GM13976 (cell line): ENCODE measurements around the gene C14orf132.
"Not testable (repeated sequence)": the region's sequence is repeated elsewhere in the genome, so short reads cannot be mapped to it uniquely, and the experiment has no call there.

Experiments used
- DNase-seq: peaks from one replicate; pipeline ENCODE4 v3.0.0; 2012; ENCODE audit warnings: low spot score
- in situ Hi-C: fragments of 300-500 bp; cut with MboI; formaldehyde crosslinking; loops from one replicate; pipeline ENCODE4 v1.12.0; 2022; ENCODE audit warnings: low sequenced_read_pairs, mixed read lengths, inconsistent platforms; ENCODE audit not compliant: unreplicated experiment
- TF ChIP-seq, protein P1 (sequence below): IDR thresholded peaks from 2 replicates; pipeline ENCODE4 v1.5.1; 2012; ENCODE audit warnings: borderline replicate concordance, mild to moderate bottlenecking; ENCODE audit not compliant: insufficient read depth; ENCODE audit errors: extremely low read depth, missing control alignments, control extremely low read depth

C14orf132 gene

DNA sequence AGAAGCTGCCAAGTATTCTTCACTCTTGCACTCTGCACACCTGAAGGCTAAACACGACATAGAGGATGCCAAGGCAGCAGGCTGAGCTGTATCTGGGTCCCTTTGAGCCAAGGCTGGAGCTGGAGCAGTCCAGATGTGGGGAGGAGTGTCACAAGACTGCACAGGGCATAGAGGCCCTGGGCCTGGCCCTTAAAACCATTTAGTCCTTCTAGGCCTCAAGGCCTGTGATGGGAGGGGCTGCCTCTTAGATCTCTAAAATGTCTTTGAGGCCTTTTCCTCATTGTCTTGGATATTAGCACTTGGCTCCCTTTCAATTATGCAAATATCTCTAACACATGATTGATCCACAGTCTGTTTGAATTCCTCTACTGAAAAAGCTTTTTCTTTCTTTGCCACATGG, 28.0 kb upstream of the C14orf132 start:
- in situ Hi-C loops: no loop called here
- no peak for DNase-seq
- TF ChIP-seq, protein P1, sequence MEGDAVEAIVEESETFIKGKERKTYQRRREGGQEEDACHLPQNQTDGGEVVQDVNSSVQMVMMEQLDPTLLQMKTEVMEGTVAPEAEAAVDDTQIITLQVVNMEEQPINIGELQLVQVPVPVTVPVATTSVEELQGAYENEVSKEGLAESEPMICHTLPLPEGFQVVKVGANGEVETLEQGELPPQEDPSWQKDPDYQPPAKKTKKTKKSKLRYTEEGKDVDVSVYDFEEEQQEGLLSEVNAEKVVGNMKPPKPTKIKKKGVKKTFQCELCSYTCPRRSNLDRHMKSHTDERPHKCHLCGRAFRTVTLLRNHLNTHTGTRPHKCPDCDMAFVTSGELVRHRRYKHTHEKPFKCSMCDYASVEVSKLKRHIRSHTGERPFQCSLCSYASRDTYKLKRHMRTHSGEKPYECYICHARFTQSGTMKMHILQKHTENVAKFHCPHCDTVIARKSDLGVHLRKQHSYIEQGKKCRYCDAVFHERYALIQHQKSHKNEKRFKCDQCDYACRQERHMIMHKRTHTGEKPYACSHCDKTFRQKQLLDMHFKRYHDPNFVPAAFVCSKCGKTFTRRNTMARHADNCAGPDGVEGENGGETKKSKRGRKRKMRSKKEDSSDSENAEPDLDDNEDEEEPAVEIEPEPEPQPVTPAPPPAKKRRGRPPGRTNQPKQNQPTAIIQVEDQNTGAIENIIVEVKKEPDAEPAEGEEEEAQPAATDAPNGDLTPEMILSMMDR: no peak

- in situ Hi-C loops: no loop called here
- no peak for DNase-seq
- TF ChIP-seq, protein P1: no peak
Observed at GRCh38 chr14:96011607-96012006, 27.6 kb upstream of the C14orf132 start.

DNA sequence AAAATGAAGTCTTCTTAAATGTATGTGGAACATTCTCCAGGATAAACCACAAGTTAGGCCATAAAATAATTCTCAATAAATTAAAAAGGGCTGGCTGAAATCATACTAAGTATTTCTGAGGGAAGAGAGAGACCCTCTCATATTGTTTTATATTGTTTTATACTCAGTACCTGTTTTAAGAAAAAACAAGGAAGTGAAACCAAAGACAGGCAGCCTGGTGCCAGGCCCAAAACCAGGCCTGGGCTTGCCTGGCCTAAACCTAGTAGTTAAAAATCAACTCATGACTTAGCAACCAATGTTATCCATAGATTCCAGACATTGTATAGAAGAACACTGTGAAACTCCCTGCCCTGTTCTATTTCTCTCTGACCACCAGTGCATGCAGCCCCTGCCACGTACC, 26.4 kb upstream of the C14orf132 start:
- in situ Hi-C loops, DNase-seq: not testable (repeated sequence)

GRCh38 chr14:96014176-96014575, 25.0 kb upstream of the C14orf132 start:
- no peak for DNase-seq
- TF ChIP-seq, protein P1: no peak
- in situ Hi-C loops: no loop called here

DNA sequence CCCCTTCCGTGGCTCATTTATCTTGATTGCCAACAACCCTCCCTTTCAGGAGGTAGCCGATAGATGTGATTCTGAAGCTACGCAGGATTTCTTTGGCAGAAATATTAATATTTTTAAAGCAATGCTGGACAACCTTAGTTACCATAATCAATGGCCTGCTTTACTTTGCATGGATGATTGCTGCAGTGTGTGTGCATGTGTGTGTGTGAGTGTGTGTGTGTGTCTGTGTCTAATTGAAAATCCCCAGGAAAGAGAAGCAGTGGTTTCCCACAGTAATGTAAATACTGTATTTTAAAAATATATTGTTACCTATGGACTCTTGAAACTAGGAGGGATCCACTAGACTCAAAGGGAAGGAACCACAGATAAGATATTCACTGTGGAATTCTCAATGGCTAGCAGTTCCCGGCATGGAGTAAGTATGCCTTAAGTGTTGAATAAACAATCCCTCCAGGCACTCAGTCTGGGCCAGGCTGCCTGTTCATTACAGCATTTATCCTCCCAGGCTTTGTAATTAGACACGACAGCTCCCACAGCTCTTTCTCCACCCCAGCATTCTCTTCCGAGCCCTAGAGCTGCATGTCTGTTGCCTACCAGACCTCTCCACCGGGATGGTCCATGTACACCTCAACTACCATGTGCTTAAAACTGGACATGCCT, 22.5 kb upstream of the C14orf132 start:
- TF ChIP-seq, protein P1: no peak
- no peak for DNase-seq
- in situ Hi-C loops: no loop called here

DNA sequence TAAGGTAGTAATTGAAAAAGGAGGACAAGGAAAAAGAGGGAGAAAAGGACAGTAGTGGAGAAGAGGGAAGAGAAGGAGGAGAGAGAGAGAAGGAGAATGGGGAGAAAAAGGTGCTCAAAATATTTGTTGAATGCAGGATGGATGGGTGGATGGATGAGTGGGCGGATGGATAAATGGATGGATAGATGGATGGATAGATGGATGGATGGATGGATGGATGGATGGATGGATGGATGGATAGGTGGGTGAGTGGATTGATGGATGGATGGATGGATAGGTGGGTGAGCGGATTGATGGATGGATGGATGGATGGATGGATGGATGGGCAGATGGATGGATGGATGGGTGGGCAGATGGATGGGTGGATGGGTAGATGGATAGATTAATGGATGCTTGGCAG, 21.3 kb upstream of the C14orf132 start:
- in situ Hi-C loops: no loop called here
- TF ChIP-seq, protein P1: no peak

GRCh38 chr14:96027431-96028355, 11.5 kb upstream of the C14orf132 start:
- in situ Hi-C loops: no loop called here
- TF ChIP-seq, protein P1: no peak
- no peak for DNase-seq

More for the DNA sequence above, 21.3 kb upstream of the C14orf132 start:
- DNase-seq: no peak
